ENCODE data around the gene RPTOR.

DNA sequence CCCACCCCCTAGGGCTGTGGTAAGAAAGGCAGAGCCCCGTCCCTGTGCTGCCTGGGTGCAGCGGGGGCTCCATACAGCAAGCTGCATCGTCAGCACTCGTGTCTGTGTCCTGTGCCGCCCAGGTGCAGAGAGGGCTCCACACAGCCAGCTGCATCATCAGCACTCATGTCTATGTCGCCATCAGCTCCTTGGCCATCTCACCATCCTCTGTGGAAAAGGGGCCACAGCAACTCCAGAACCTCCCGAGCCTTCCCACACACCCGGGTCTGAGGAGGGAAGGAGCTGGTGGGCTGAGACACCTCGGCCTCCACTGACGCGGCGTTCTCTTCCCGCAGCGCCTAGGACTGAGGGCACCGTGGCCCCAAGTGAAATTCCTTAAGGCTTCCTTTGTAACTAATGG is 374.1 kb downstream of the RPTOR start:
- TF ChIP-seq, protein P1, sequence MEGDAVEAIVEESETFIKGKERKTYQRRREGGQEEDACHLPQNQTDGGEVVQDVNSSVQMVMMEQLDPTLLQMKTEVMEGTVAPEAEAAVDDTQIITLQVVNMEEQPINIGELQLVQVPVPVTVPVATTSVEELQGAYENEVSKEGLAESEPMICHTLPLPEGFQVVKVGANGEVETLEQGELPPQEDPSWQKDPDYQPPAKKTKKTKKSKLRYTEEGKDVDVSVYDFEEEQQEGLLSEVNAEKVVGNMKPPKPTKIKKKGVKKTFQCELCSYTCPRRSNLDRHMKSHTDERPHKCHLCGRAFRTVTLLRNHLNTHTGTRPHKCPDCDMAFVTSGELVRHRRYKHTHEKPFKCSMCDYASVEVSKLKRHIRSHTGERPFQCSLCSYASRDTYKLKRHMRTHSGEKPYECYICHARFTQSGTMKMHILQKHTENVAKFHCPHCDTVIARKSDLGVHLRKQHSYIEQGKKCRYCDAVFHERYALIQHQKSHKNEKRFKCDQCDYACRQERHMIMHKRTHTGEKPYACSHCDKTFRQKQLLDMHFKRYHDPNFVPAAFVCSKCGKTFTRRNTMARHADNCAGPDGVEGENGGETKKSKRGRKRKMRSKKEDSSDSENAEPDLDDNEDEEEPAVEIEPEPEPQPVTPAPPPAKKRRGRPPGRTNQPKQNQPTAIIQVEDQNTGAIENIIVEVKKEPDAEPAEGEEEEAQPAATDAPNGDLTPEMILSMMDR (IDR thresholded peaks at IDR 0.05; ENCODE audit: insufficient read depth, low read length) = no peak
- no peak for TF ChIP-seq GABPA (IDR thresholded peaks at IDR 0.05; ENCODE audit: low read depth)
- no peak for TF ChIP-seq POLR2AphosphoS5 (IDR thresholded peaks at IDR 0.05; ENCODE audit: low read depth)
- TF ChIP-seq, protein P2, sequence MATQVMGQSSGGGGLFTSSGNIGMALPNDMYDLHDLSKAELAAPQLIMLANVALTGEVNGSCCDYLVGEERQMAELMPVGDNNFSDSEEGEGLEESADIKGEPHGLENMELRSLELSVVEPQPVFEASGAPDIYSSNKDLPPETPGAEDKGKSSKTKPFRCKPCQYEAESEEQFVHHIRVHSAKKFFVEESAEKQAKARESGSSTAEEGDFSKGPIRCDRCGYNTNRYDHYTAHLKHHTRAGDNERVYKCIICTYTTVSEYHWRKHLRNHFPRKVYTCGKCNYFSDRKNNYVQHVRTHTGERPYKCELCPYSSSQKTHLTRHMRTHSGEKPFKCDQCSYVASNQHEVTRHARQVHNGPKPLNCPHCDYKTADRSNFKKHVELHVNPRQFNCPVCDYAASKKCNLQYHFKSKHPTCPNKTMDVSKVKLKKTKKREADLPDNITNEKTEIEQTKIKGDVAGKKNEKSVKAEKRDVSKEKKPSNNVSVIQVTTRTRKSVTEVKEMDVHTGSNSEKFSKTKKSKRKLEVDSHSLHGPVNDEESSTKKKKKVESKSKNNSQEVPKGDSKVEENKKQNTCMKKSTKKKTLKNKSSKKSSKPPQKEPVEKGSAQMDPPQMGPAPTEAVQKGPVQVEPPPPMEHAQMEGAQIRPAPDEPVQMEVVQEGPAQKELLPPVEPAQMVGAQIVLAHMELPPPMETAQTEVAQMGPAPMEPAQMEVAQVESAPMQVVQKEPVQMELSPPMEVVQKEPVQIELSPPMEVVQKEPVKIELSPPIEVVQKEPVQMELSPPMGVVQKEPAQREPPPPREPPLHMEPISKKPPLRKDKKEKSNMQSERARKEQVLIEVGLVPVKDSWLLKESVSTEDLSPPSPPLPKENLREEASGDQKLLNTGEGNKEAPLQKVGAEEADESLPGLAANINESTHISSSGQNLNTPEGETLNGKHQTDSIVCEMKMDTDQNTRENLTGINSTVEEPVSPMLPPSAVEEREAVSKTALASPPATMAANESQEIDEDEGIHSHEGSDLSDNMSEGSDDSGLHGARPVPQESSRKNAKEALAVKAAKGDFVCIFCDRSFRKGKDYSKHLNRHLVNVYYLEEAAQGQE (IDR thresholded peaks at IDR 0.05; ENCODE audit: insufficient replicate concordance, low read depth) = no peak
- no peak for TF ChIP-seq SPI1 (IDR thresholded peaks at IDR 0.05; ENCODE audit: borderline replicate concordance, low read depth)
